Measurements from ENCODE around the gene STX12.
"Not testable (repeated sequence)": the region's sequence is repeated elsewhere in the genome, so short reads cannot be mapped to it uniquely, and the experiment has no call there.

Gene STX12

GRCh38 chr1:27804791-27805190 is 31.8 kb downstream of the STX12 start:
- no peak overlapping the region for H4K91ac ChIP-seq (ENCODE audit: low read depth, low read length)
- no peak overlapping the region for H3K9ac ChIP-seq (ENCODE audit: low read length)
- peaks cover 3 to 14% of the 10 kb centered on the region in 2 experiments for H3K36me3 ChIP-seq (ENCODE audit: control insufficient read depth in 1 of 2, insufficient read depth in 2 of 2, low read length in 2 of 2)
- H2AFZ ChIP-seq (ENCODE audit: insufficient read depth, low read length, poor library complexity) = no peak overlapping the region
- no peak overlapping the region for H3K14ac ChIP-seq (ENCODE audit: low read length)
- no peak overlapping the region for H3K4me2 ChIP-seq (ENCODE audit: low read length)
- no peak overlapping the region for H2AK5ac ChIP-seq (ENCODE audit: low read length)
- H3K9me3 ChIP-seq (ENCODE audit: insufficient read depth, low read depth, low read length) = no peaks in the 10 kb centered on the region
- no peak overlapping the region for H4K12ac ChIP-seq (ENCODE audit: low read depth, low read length)
- H3K27ac ChIP-seq (ENCODE audit: low read depth, low read length) = no peak overlapping the region
- H3K4me1 ChIP-seq (ENCODE audit: control insufficient read depth in 1 of 2, insufficient read depth in 2 of 2, low read length in 2 of 2) = no peaks in the 10 kb centered on the region
- no peaks in the 10 kb centered on the region for H3K79me2 ChIP-seq (ENCODE audit: control insufficient read depth, insufficient read depth, low read length, poor library complexity)
- no peaks in the 10 kb centered on the region for H3K27me3 ChIP-seq (ENCODE audit: insufficient read depth, low read length)
- H2BK12ac ChIP-seq (ENCODE audit: low read length) = no peak overlapping the region
- DNase-seq = no peak
- H4K8ac ChIP-seq (ENCODE audit: low read depth, low read length) = no peak overlapping the region
- H3K4ac ChIP-seq (ENCODE audit: low read depth, low read length) = no peak overlapping the region
- no peak overlapping the region for H2BK5ac ChIP-seq (ENCODE audit: low read depth, low read length, poor library complexity)
- no peak overlapping the region for H3K23ac ChIP-seq (ENCODE audit: low read length)
- H3K79me1 ChIP-seq (ENCODE audit: low read length) = no peaks in the 10 kb centered on the region
- H2BK120ac ChIP-seq (ENCODE audit: insufficient read depth, low read length, poor library complexity) = no peak overlapping the region
- no peak overlapping the region for H3K18ac ChIP-seq (ENCODE audit: low read length)
- WGBS (ENCODE audit: extremely low coverage, insufficient coverage, insufficient read length) = no CpG with 5 or more reads among the region's 5 CpGs
- no peak overlapping the region for H3K4me3 ChIP-seq (ENCODE audit: low read depth, low read length)

GRCh38 chr1:27806758-27807157 is 33.7 kb downstream of the STX12 start:
- WGBS (ENCODE audit: extremely low coverage, insufficient coverage, insufficient read length) = no CpG with 5 or more reads among the region's 7 CpGs
- no peak overlapping the region for H2BK5ac ChIP-seq (ENCODE audit: low read depth, low read length, poor library complexity)

GRCh38 chr1:27807385-27807784 is 34.4 kb downstream of the STX12 start:
- Histone ChIP-seq H3K9ac (ENCODE audit: low read length) (no peak overlapping the region), H3K27me3 (ENCODE audit: insufficient read depth, low read length) (no peaks in the 10 kb centered on the region), H4K12ac (ENCODE audit: low read depth, low read length) (no peak overlapping the region), H2BK120ac (ENCODE audit: insufficient read depth, low read length, poor library complexity) (no peak overlapping the region), H3K4ac (ENCODE audit: low read depth, low read length) (no peak overlapping the region), H3K18ac (ENCODE audit: low read length) (no peak overlapping the region), H3K4me1 (ENCODE audit: control insufficient read depth in 1 of 2, insufficient read depth in 2 of 2, low read length in 2 of 2) (no peaks in the 10 kb centered on the region), H3K79me1 (ENCODE audit: low read length) (no peaks in the 10 kb centered on the region), H2AK5ac (ENCODE audit: low read length) (no peak overlapping the region), H3K14ac (ENCODE audit: low read length) (no peak overlapping the region), H4K8ac (ENCODE audit: low read depth, low read length) (no peak overlapping the region), H3K79me2 (ENCODE audit: control insufficient read depth, insufficient read depth, low read length, poor library complexity) (no peaks in the 10 kb centered on the region), H3K23ac (ENCODE audit: low read length) (no peak overlapping the region), H3K36me3 (ENCODE audit: control insufficient read depth in 1 of 2, insufficient read depth in 2 of 2, low read length in 2 of 2) (peaks cover 4 to 8% of the 10 kb centered on the region in 2 experiments), H3K4me2 (ENCODE audit: low read length) (no peak overlapping the region), H2BK5ac (ENCODE audit: low read depth, low read length, poor library complexity) (no peak overlapping the region), H3K27ac (ENCODE audit: low read depth, low read length) (no peak overlapping the region), H3K9me3 (ENCODE audit: insufficient read depth, low read depth, low read length) (no peaks in the 10 kb centered on the region), H4K91ac (ENCODE audit: low read depth, low read length) (no peak overlapping the region), H2BK12ac (ENCODE audit: low read length) (no peak overlapping the region), H3K4me3 (ENCODE audit: low read depth, low read length) (no peak overlapping the region), H2AFZ (ENCODE audit: insufficient read depth, low read length, poor library complexity) (no peak overlapping the region)
- DNase-seq = peak in 1 of 2 donors; percentile 23
- no CpG with 5 or more reads among the region's 2 CpGs for WGBS (ENCODE audit: extremely low coverage, insufficient coverage, insufficient read length)

More at GRCh38 chr1:27806758-27807157, 33.7 kb downstream of the STX12 start:
- Histone ChIP-seq H2AFZ (ENCODE audit: insufficient read depth, low read length, poor library complexity) (no peak overlapping the region), H4K12ac (ENCODE audit: low read depth, low read length) (no peak overlapping the region), H3K9me3 (ENCODE audit: insufficient read depth, low read depth, low read length) (no peaks in the 10 kb centered on the region), H3K4ac (ENCODE audit: low read depth, low read length) (no peak overlapping the region), H3K4me3 (ENCODE audit: low read depth, low read length) (no peak overlapping the region), H2BK12ac (ENCODE audit: low read length) (no peak overlapping the region), H3K79me2 (ENCODE audit: control insufficient read depth, insufficient read depth, low read length, poor library complexity) (no peaks in the 10 kb centered on the region), H3K9ac (ENCODE audit: low read length) (no peak overlapping the region), H3K27me3 (ENCODE audit: insufficient read depth, low read length) (no peaks in the 10 kb centered on the region), H3K79me1 (ENCODE audit: low read length) (no peaks in the 10 kb centered on the region), H3K4me2 (ENCODE audit: low read length) (no peak overlapping the region), H4K8ac (ENCODE audit: low read depth, low read length) (no peak overlapping the region), H3K4me1 (ENCODE audit: control insufficient read depth in 1 of 2, insufficient read depth in 2 of 2, low read length in 2 of 2) (no peaks in the 10 kb centered on the region), H3K14ac (ENCODE audit: low read length) (no peak overlapping the region), H3K27ac (ENCODE audit: low read depth, low read length) (no peak overlapping the region), H3K23ac (ENCODE audit: low read length) (no peak overlapping the region), H3K18ac (ENCODE audit: low read length) (no peak overlapping the region), H4K91ac (ENCODE audit: low read depth, low read length) (no peak overlapping the region), H3K36me3 (ENCODE audit: control insufficient read depth in 1 of 2, insufficient read depth in 2 of 2, low read length in 2 of 2) (peaks cover 4 to 9% of the 10 kb centered on the region in 2 experiments), H2BK120ac (ENCODE audit: insufficient read depth, low read length, poor library complexity) (no peak overlapping the region), H2AK5ac (ENCODE audit: low read length) (no peak overlapping the region)
- DNase-seq = no peak

- not testable (repeated sequence) for H3K4me3 ChIP-seq (ENCODE audit: low read depth, low read length); H2BK12ac ChIP-seq (ENCODE audit: low read length); H3K9me3 ChIP-seq (ENCODE audit: insufficient read depth, low read depth, low read length); H3K4me2 ChIP-seq (ENCODE audit: low read length); H4K91ac ChIP-seq (ENCODE audit: low read depth, low read length); H3K79me2 ChIP-seq (ENCODE audit: control insufficient read depth, insufficient read depth, low read length, poor library complexity); H3K79me1 ChIP-seq (ENCODE audit: low read length); H3K14ac ChIP-seq (ENCODE audit: low read length); H3K9ac ChIP-seq (ENCODE audit: low read length); H3K4ac ChIP-seq (ENCODE audit: low read depth, low read length); H3K23ac ChIP-seq (ENCODE audit: low read length); DNase-seq; H2AFZ ChIP-seq (ENCODE audit: insufficient read depth, low read length, poor library complexity); H3K18ac ChIP-seq (ENCODE audit: low read length); H4K8ac ChIP-seq (ENCODE audit: low read depth, low read length); H3K27me3 ChIP-seq (ENCODE audit: insufficient read depth, low read length); H4K12ac ChIP-seq (ENCODE audit: low read depth, low read length); H2BK120ac ChIP-seq (ENCODE audit: insufficient read depth, low read length, poor library complexity); H2BK5ac ChIP-seq (ENCODE audit: low read depth, low read length, poor library complexity); H3K27ac ChIP-seq (ENCODE audit: low read depth, low read length); H2AK5ac ChIP-seq (ENCODE audit: low read length); H3K4me1 ChIP-seq (ENCODE audit: control insufficient read depth in 1 of 2, insufficient read depth in 2 of 2, low read length in 2 of 2)
- peaks cover 6 to 13% of the 10 kb centered on the region in 2 experiments for H3K36me3 ChIP-seq (ENCODE audit: control insufficient read depth in 1 of 2, insufficient read depth in 2 of 2, low read length in 2 of 2)
- no CpG with 5 or more reads among the region's 3 CpGs for WGBS (ENCODE audit: extremely low coverage, insufficient coverage, insufficient read length)
These were observed 35.1 kb downstream of the STX12 start for GRCh38 chr1:27808131-27808530.

All from trophoblast cell (in vitro differentiated cells and primary cell).